ENCODE data around the gene HECTD4.

GRCh38 chr12:112325622-112326207, 56.5 kb downstream of the HECTD4 start:
- no peak for TF ChIP-seq CTCF (IDR thresholded peaks at IDR 0.05; ENCODE audit: poor library complexity, severe bottlenecking)
- TF ChIP-seq EZH2 (IDR thresholded peaks at IDR 0.05; ENCODE audit: borderline replicate concordance, insufficient read depth, low read length, poor library complexity, severe bottlenecking): no peak
- TF ChIP-seq RAD21 (conservative IDR thresholded peaks at IDR 0.05): no peak
- no peak for TF ChIP-seq POLR2AphosphoS5 (IDR thresholded peaks at IDR 0.05)
- TF ChIP-seq EP300 (conservative IDR thresholded peaks at IDR 0.05; ENCODE audit: poor library complexity, severe bottlenecking): no peak
- no peak for TF ChIP-seq REST (IDR thresholded peaks at IDR 0.05; ENCODE audit: borderline replicate concordance)
- no peak for TF ChIP-seq SMC3 (conservative IDR thresholded peaks at IDR 0.05; ENCODE audit: poor library complexity)
- TF ChIP-seq TAF1 (IDR thresholded peaks at IDR 0.05; ENCODE audit: low read depth): no peak
- TF ChIP-seq MXI1 (conservative IDR thresholded peaks at IDR 0.05; ENCODE audit: poor library complexity, severe bottlenecking): no peak

Measured in neural cell (in vitro differentiated cells).